CD14-positive monocyte (primary cell): Measurements from ENCODE around the gene ABCG8. TPM values are rescaled to one million over a fixed set of nuclear protein-coding genes. Genes with fewer than 3 reads are reported as not detected.
A peak's percentile ranks its signal among the peaks of the same experiment; 100 is the strongest.
"Not testable (repeated sequence)": the region's sequence is repeated elsewhere in the genome, so short reads cannot be mapped to it uniquely, and the experiment has no call there.

Experiments
- DNase-seq, 3 donors: peaks; one replicate each; pipeline ENCODE4 v3.0.0-alpha.2; 2011 to 2022
- H2AFZ ChIP-seq: 2 replicates; pipeline ENCODE4 v1.6.0; 2012; ENCODE audit warnings: mild to moderate bottlenecking, low read depth, low read length, inconsistent platforms; ENCODE audit not compliant: insufficient read depth, poor library complexity, severe bottlenecking
- H3K27ac ChIP-seq, 2 donors: 1 replicate in 1 of 2; 2 replicates in 1 of 2; pipeline ENCODE4 v1.5.1; 2012 to 2013; ENCODE audit warnings: low read length in 2 of 2, control low read depth in 1 of 2, inconsistent platforms in 1 of 2, low read depth in 1 of 2, mild to moderate bottlenecking in 1 of 2
- H3K27me3 ChIP-seq, 2 donors: one replicate each; pipeline versions ENCODE4 v1.6.0 to v1.6.1; 2011 to 2013; ENCODE audit warnings: low read length in 2 of 2; ENCODE audit not compliant: control insufficient read depth in 2 of 2, insufficient read depth in 2 of 2
- H3K36me3 ChIP-seq, 2 donors: replicated peaks in 1 of 2; 1 replicate in 1 of 2; 2 replicates in 1 of 2; pipeline versions ENCODE4 v1.5.1 to v1.6.1; 2012 to 2013; ENCODE audit warnings: low read length in 2 of 2, control low read depth in 1 of 2, inconsistent platforms in 1 of 2, mild to moderate bottlenecking in 1 of 2; ENCODE audit not compliant: insufficient read depth in 2 of 2, control insufficient read depth in 1 of 2
- H3K4me1 ChIP-seq, 2 donors: 1 replicate in 1 of 2; 2 replicates in 1 of 2; pipeline versions ENCODE4 v1.5.1 to v1.6.1; 2012 to 2013; ENCODE audit warnings: low read length in 2 of 2, control low read depth in 1 of 2, inconsistent platforms in 1 of 2, mild to moderate bottlenecking in 1 of 2, moderate library complexity in 1 of 2; ENCODE audit not compliant: insufficient read depth in 2 of 2, control insufficient read depth in 1 of 2
- H3K4me2 ChIP-seq: replicated peaks from 2 replicates; pipeline ENCODE3; 2012; ENCODE audit warnings: low read length, moderate library complexity, mild to moderate bottlenecking; ENCODE audit not compliant: poor library complexity, severe bottlenecking; ENCODE audit errors: extremely low read depth
- H3K4me3 ChIP-seq, 3 experiments: fragments of 200-600 bp in 1 of 3; sonication (generic) in 1 of 3; replicated peaks in 1 of 3; 1 replicate in 2 of 3; 2 replicates in 1 of 3; pipeline ENCODE4 v1.5.1; 2011 to 2013; ENCODE audit warnings: low read length in 3 of 3, mild to moderate bottlenecking in 3 of 3, control low read depth in 2 of 3, low read depth in 2 of 3, inconsistent platforms in 1 of 3, moderate library complexity in 1 of 3
- H3K79me2 ChIP-seq: 2 replicates; pipeline ENCODE4 v1.6.0; 2012; ENCODE audit warnings: mild to moderate bottlenecking, control low read depth, inconsistent platforms, low read length, moderate library complexity; ENCODE audit not compliant: insufficient read depth
- H3K9ac ChIP-seq: 2 replicates; pipeline ENCODE4 v1.6.0; 2017; ENCODE audit warnings: low read length, mild to moderate bottlenecking; ENCODE audit not compliant: insufficient read depth, poor library complexity, severe bottlenecking
- H3K9me3 ChIP-seq, 2 donors: replicated peaks in 1 of 2; 1 replicate in 1 of 2; 2 replicates in 1 of 2; pipeline versions ENCODE4 v1.5.1 to v1.6.1; 2012 to 2013; ENCODE audit warnings: low read length in 2 of 2, control low read depth in 1 of 2; ENCODE audit not compliant: control insufficient read depth in 1 of 2, insufficient read depth in 1 of 2
- H4K20me1 ChIP-seq: 2 replicates; pipeline ENCODE4 v1.6.0; 2012; ENCODE audit warnings: mild to moderate bottlenecking, low read length, control low read depth, moderate library complexity; ENCODE audit not compliant: insufficient read depth
- H3K27ac Mint-ChIP-seq, 7 donors: one replicate each; pipeline ENCODE4 v1.8.0; 2020; ENCODE audit warnings: mild to moderate bottlenecking in 7 of 7, mixed read lengths in 7 of 7, moderate library complexity in 6 of 7, inconsistent platforms in 2 of 7
- H3K27me3 Mint-ChIP-seq, 3 donors: one replicate each; pipeline ENCODE4 v1.8.0; 2021 to 2022; ENCODE audit warnings: low read depth in 3 of 3, mild to moderate bottlenecking in 3 of 3, mixed read lengths in 3 of 3, moderate library complexity in 3 of 3, inconsistent platforms in 1 of 3
- H3K36me3 Mint-ChIP-seq, 2 donors: one replicate each; pipeline ENCODE4 v1.8.0; 2020; ENCODE audit warnings: mixed read lengths in 2 of 2, inconsistent platforms in 1 of 2, mild to moderate bottlenecking in 1 of 2
- H3K4me1 Mint-ChIP-seq: one replicate; pipeline ENCODE4 v1.8.0; 2020; ENCODE audit warnings: mild to moderate bottlenecking, mixed read lengths
- H3K4me3 Mint-ChIP-seq, 2 donors: one replicate each; pipeline ENCODE4 v1.8.0; 2020; ENCODE audit warnings: mild to moderate bottlenecking in 2 of 2, mixed read lengths in 2 of 2, moderate library complexity in 1 of 2
- H3K9me3 Mint-ChIP-seq, 7 donors: one replicate each; pipeline ENCODE4 v1.8.0; 2020 to 2022; ENCODE audit warnings: mixed read lengths in 7 of 7, mild to moderate bottlenecking in 6 of 7, moderate library complexity in 6 of 7, inconsistent platforms in 2 of 7
- CTCF ChIP-seq: fragments of 200-600 bp; IDR thresholded peaks from one replicate; pipeline ENCODE4 v1.8.0; 2022; ENCODE audit warnings: antibody characterized with exemption, mild to moderate bottlenecking
- WGBS: methylation state at CpG from one replicate; pipeline ENCODE4 v1.1.5; 2013; ENCODE audit warnings: missing lambda C conversion rate; ENCODE audit not compliant: insufficient coverage; 5-methylcytosine and 5-hydroxymethylcytosine counted together
- intact Hi-C, 2 donors: fragments of 100-400 bp; cut with micrococcal nuclease; formaldehyde crosslinking; loops; one replicate each; pipeline versions ENCODE4 v1.15.0 to v1.15.1; 2023
- polyA plus RNA-seq, 3 donors: library from polyadenylated mRNA; depleted of rRNA in 1 of 3; unstranded in 2 of 3; stranded (reverse) in 1 of 3; fragments of 300-500 nt in 2 of 3; fragments of >200 nt in 1 of 3; fragmentation: Illumina TruSeq in 2 of 3; gene quantifications; 1 replicate in 2 of 3; 2 replicates in 1 of 3; pipeline ENCODE4 v1.2.3, GENCODE V29; 2012 to 2021

ABCG8 gene
- polyA plus RNA-seq, 3 donors: not detected

- H3K36me3 Mint-ChIP-seq: peaks cover 64 to 77% of the 10 kb centered on the region in 2 donors
- H3K27me3 Mint-ChIP-seq: no peaks in the 10 kb centered on the region
- no peaks in the 10 kb centered on the region for H3K79me2 ChIP-seq
- TF ChIP-seq CTCF: no peak
- peak overlapping the region in 2 of 7 donors; percentile 2 to 3 for H3K27ac Mint-ChIP-seq
- no peak overlapping the region for H3K27ac ChIP-seq
- H3K4me3 ChIP-seq: no peak overlapping the region
- intact Hi-C loops: no loop called here
- H3K9me3 ChIP-seq: no peaks in the 10 kb centered on the region
- H4K20me1 ChIP-seq: no peaks in the 10 kb centered on the region
- H3K27me3 ChIP-seq: no peaks in the 10 kb centered on the region
- H3K36me3 ChIP-seq: peaks cover 32 to 81% of the 10 kb centered on the region in 2 donors
- H3K4me2 ChIP-seq: no peak overlapping the region
- H3K4me1 Mint-ChIP-seq: peaks cover 4% of the 10 kb centered on the region
- WGBS: 98% methylated on average over 5 of the region's 6 CpGs
- DNase-seq: no peak
- H2AFZ ChIP-seq: no peak overlapping the region
- no peaks in the 10 kb centered on the region for H3K9me3 Mint-ChIP-seq
- H3K4me3 Mint-ChIP-seq: no peak overlapping the region
- H3K4me1 ChIP-seq: no peaks in the 10 kb centered on the region
- no peak overlapping the region for H3K9ac ChIP-seq
These were observed 67.8 kb downstream of the ABCG8 start for GRCh38 chr2:43906448-43907109.

GRCh38 chr2:43911136-43911790 lies 72.5 kb downstream of the ABCG8 start:
- H3K4me2 ChIP-seq, H3K79me2 ChIP-seq, DNase-seq, H3K4me3 ChIP-seq, H2AFZ ChIP-seq, H3K9me3 Mint-ChIP-seq, H3K9ac ChIP-seq, H3K4me3 Mint-ChIP-seq, H3K9me3 ChIP-seq, intact Hi-C loops, H3K4me1 Mint-ChIP-seq, H3K27me3 Mint-ChIP-seq, H4K20me1 ChIP-seq, H3K4me1 ChIP-seq, H3K27ac ChIP-seq, H3K27me3 ChIP-seq: not testable (repeated sequence)
- H3K36me3 Mint-ChIP-seq: peaks cover 64 to 76% of the 10 kb centered on the region in 2 donors
- 100% methylated on average over 1 of the region's 8 CpGs for WGBS
- H3K27ac Mint-ChIP-seq: peak overlapping the region in 1 of 7 donors; percentile 41
- peaks cover 45 to 84% of the 10 kb centered on the region in 2 donors for H3K36me3 ChIP-seq
